Nephron (organoid): Measurements from ENCODE around the gene PLET1.
A peak's percentile ranks its signal among the peaks of the same experiment; 100 is the strongest.

ENCODE experiments used
- H3K27ac Mint-ChIP-seq, 3 experiments: 2 replicates each; pipeline ENCODE4 v1.8.0; 2020; ENCODE audit warnings: mixed read lengths in 3 of 3, mild to moderate bottlenecking in 2 of 3, moderate library complexity in 1 of 3
- H3K27me3 Mint-ChIP-seq: 2 replicates; pipeline ENCODE4 v1.8.0; 2021; ENCODE audit warnings: low read depth, mild to moderate bottlenecking, moderate library complexity, mixed read lengths
- H3K36me3 Mint-ChIP-seq: 2 replicates; pipeline ENCODE4 v1.8.0; 2020; ENCODE audit warnings: low read depth, mixed read lengths
- H3K4me1 Mint-ChIP-seq: 2 replicates; pipeline ENCODE4 v1.8.0; 2020; ENCODE audit warnings: mixed read lengths
- H3K4me3 Mint-ChIP-seq, 3 experiments: 2 replicates each; pipeline ENCODE4 v1.8.0; 2020; ENCODE audit warnings: mild to moderate bottlenecking in 3 of 3, mixed read lengths in 3 of 3, moderate library complexity in 2 of 3
- H3K9me3 Mint-ChIP-seq: 2 replicates; pipeline ENCODE4 v1.8.0; 2020; ENCODE audit warnings: mixed read lengths
- CTCF ChIP-seq, 3 experiments: fragments of 200-600 bp; sonication (generic); IDR thresholded peaks; one replicate each; pipeline ENCODE4 v1.5.0; 2021; ENCODE audit warnings: antibody characterized with exemption in 3 of 3; ENCODE audit not compliant: unreplicated experiment in 3 of 3

PLET1 gene

GRCh38 chr11:112280268-112281126 lies 19.8 kb upstream of the PLET1 start:
- peak overlapping the region in 1 of 3 experiments; percentile 59 for H3K27ac Mint-ChIP-seq
- H3K27me3 Mint-ChIP-seq, result peaks cover 9% of the 10 kb centered on the region
- H3K4me3 Mint-ChIP-seq, result peak overlapping the region; percentile 83 to 88 (median 87)
- peak; percentile 56 to 63 (median 62) for TF ChIP-seq CTCF (IDR thresholded peaks at IDR 0.05; ENCODE audit: unreplicated experiment in 3 of 3)
- H3K36me3 Mint-ChIP-seq, result no peaks in the 10 kb centered on the region
- peaks cover 5% of the 10 kb centered on the region for H3K4me1 Mint-ChIP-seq
- H3K9me3 Mint-ChIP-seq, result no peaks in the 10 kb centered on the region

- Mint-ChIP-seq H3K36me3 (no peaks in the 10 kb centered on the region), H3K27ac (no peak overlapping the region), H3K9me3 (no peaks in the 10 kb centered on the region), H3K27me3 (peaks cover 9% of the 10 kb centered on the region), H3K4me1 (peaks cover 5% of the 10 kb centered on the region), H3K4me3 (peak overlapping the region; percentile 83 to 88 (median 87))
- peak; percentile 66 to 81 (median 78) for TF ChIP-seq CTCF (IDR thresholded peaks at IDR 0.05; ENCODE audit: unreplicated experiment in 3 of 3)
Observed at GRCh38 chr11:112279901-112280267, 19.2 kb upstream of the PLET1 start.

GRCh38 chr11:112278803-112279202 lies 18.1 kb upstream of the PLET1 start:
- Mint-ChIP-seq H3K9me3 (no peaks in the 10 kb centered on the region), H3K36me3 (no peaks in the 10 kb centered on the region), H3K27me3 (peaks cover 9% of the 10 kb centered on the region), H3K4me1 (peaks cover 5% of the 10 kb centered on the region), H3K4me3 (no peak overlapping the region), H3K27ac (no peak overlapping the region)
- TF ChIP-seq CTCF (IDR thresholded peaks at IDR 0.05; ENCODE audit: unreplicated experiment in 3 of 3), result no peak

- peaks cover 5% of the 10 kb centered on the region for H3K4me1 Mint-ChIP-seq
- TF ChIP-seq CTCF (IDR thresholded peaks at IDR 0.05; ENCODE audit: unreplicated experiment in 3 of 3), result no peak
- no peaks in the 10 kb centered on the region for H3K36me3 Mint-ChIP-seq
- H3K27me3 Mint-ChIP-seq, result peaks cover 12% of the 10 kb centered on the region
- H3K4me3 Mint-ChIP-seq, result no peak overlapping the region
- peak overlapping the region in 1 of 3 experiments; percentile 53 for H3K27ac Mint-ChIP-seq
- no peaks in the 10 kb centered on the region for H3K9me3 Mint-ChIP-seq
Observed at GRCh38 chr11:112277941-112278340, 17.3 kb upstream of the PLET1 start.

DNA sequence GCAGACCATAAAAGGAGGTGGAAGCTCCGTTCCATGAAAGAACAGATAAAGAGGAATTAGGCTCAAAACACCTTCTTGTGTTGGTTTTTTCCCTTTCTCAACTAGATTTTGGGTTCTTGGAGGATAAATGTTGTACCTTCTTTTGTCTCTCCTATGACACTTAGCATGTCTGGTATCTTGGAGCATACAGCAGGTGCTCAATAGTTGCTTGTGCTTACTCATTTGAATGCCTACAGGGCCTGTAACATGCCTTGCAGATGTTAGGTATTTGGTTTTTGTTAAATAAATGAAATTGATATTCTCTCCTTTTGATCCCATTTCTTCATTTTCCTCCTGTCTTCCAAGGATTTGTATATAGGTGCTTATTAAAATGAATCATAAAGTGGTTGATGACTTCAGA lies 16.4 kb upstream of the PLET1 start:
- Mint-ChIP-seq H3K27ac (no peak overlapping the region), H3K4me1 (peaks cover 5% of the 10 kb centered on the region), H3K4me3 (no peak overlapping the region), H3K27me3 (peaks cover 12% of the 10 kb centered on the region), H3K36me3 (no peaks in the 10 kb centered on the region), H3K9me3 (no peaks in the 10 kb centered on the region)
- TF ChIP-seq CTCF (IDR thresholded peaks at IDR 0.05; ENCODE audit: unreplicated experiment in 3 of 3), result no peak
